Measurements from ENCODE around the gene DENND4A.
"Not testable (repeated sequence)": the region's sequence is repeated elsewhere in the genome, so short reads cannot be mapped to it uniquely, and the experiment has no call there.

The DENND4A gene

GRCh38 chr15:65824031-65824743 lies 32.1 kb upstream of the DENND4A start:
- POLR2A ChIA-PET: interaction anchor here (1.0 to 3.0 kb wide), 5 partner anchors 9 to 213 kb away, joined by 3 to 19 read pairs (median 7); partner anchors contain the start of genes DENND4A, INTS14 and RAB11A
- no peak for TF ChIP-seq TARDBP (IDR thresholded peaks at IDR 0.05)
- TF ChIP-seq ZNF384 (IDR thresholded peaks at IDR 0.05): peak; percentile 84
- CTCF ChIA-PET: interaction anchor here (0.6 to 4.0 kb wide), 17 partner anchors 8 to 124 kb away, joined by 3 to 28 read pairs (median 4); no protein-coding TSS in a partner anchor
- DNase-seq (ENCODE audit: extremely low spot score): peak; percentile 74

- CTCF ChIA-PET: interaction anchor here (0.6 to 4.0 kb wide), 3 partner anchors 14 to 23 kb away, joined by 3 to 28 read pairs (median 8); no protein-coding TSS in a partner anchor
- TF ChIP-seq ARNT (IDR thresholded peaks at IDR 0.05) (no peak), SUZ12 (IDR thresholded peaks at IDR 0.05) (no peak), PKNOX1 (IDR thresholded peaks at IDR 0.05) (no peak), ZNF384 (IDR thresholded peaks at IDR 0.05) (no peak), CTBP1 (IDR thresholded peaks at IDR 0.05; ENCODE audit: borderline replicate concordance) (no peak), L3MBTL2 (conservative IDR thresholded peaks at IDR 0.05) (no peak), FOXA1 (IDR thresholded peaks at IDR 0.05) (no peak), ELF4 (IDR thresholded peaks at IDR 0.05) (no peak)
- POLR2A ChIA-PET: interaction anchor here (2.5 kb wide), 1 partner anchor 11 kb away, joined by 10 read pairs; no protein-coding TSS in a partner anchor
- no peak for DNase-seq (ENCODE audit: extremely low spot score)
These were observed 30.2 kb upstream of the DENND4A start for GRCh38 chr15:65822316-65822715.

GRCh38 chr15:65821070-65821469 lies 29.0 kb upstream of the DENND4A start:
- CTCF ChIA-PET: interaction anchor here (0.6 to 1.0 kb wide), 2 partner anchors 8 to 68 kb away, joined by 3 to 7 read pairs; no protein-coding TSS in a partner anchor
- POLR2A ChIA-PET: no interaction called here
- DNase-seq (ENCODE audit: extremely low spot score): no peak
- TF ChIP-seq FOXK2 (IDR thresholded peaks at IDR 0.05) (no peak), ELF4 (IDR thresholded peaks at IDR 0.05) (no peak), NFRKB (IDR thresholded peaks at IDR 0.05) (no peak), FOXM1 (IDR thresholded peaks at IDR 0.05; ENCODE audit: borderline replicate concordance) (no peak), L3MBTL2 (conservative IDR thresholded peaks at IDR 0.05) (no peak), BHLHE40 (IDR thresholded peaks at IDR 0.05; ENCODE audit: borderline replicate concordance) (no peak), SUZ12 (IDR thresholded peaks at IDR 0.05) (no peak), SP1 (IDR thresholded peaks at IDR 0.05) (no peak)

GRCh38 chr15:65819563-65819960 lies 27.5 kb upstream of the DENND4A start:
- CTCF ChIA-PET: no interaction called here

DNA sequence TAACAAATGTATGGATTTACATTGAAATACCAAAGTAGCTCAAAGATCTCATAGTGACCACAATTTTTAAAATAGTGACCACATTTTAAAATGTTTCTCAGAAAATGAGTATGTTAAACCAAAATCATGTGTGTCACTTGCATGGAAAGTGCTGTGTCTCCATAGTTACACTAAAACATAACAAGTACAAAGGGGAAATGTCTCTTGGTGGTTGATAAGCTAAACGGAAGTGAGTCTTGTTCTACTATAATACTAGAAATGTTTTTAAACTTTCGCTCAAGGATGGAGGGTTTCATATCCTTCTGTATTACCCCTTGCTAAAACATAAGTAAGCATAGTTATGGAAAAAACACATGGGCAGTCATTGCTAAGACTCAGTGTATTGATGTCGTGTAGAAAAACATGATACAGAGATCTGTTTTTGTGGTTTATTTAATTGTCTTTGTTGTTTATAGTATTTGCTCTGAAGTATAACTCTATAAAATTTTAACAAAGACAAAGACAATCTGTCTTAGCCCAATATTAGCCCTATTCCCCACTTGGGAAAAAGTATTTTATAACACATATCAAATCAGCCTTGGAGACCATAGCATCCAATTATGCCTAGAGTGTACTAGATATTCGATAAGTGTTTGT lies 27.0 kb upstream of the DENND4A start:
- no peak for DNase-seq (ENCODE audit: extremely low spot score)
- CTCF ChIA-PET: no interaction called here

More at GRCh38 chr15:65819563-65819960, 27.5 kb upstream of the DENND4A start:
- no peak for DNase-seq (ENCODE audit: extremely low spot score)
- no peak for TF ChIP-seq ARNT (IDR thresholded peaks at IDR 0.05)
- no peak for TF ChIP-seq PKNOX1 (IDR thresholded peaks at IDR 0.05)
- no peak for TF ChIP-seq LEF1 (IDR thresholded peaks at IDR 0.05; ENCODE audit: borderline replicate concordance)
- TF ChIP-seq HDGF (IDR thresholded peaks at IDR 0.05; ENCODE audit: borderline replicate concordance): no peak
- no peak for TF ChIP-seq L3MBTL2 (conservative IDR thresholded peaks at IDR 0.05)
- no peak for TF ChIP-seq SP1 (IDR thresholded peaks at IDR 0.05)
- TF ChIP-seq NFRKB (IDR thresholded peaks at IDR 0.05): no peak
- TF ChIP-seq SUZ12 (IDR thresholded peaks at IDR 0.05): no peak
- TF ChIP-seq FOXM1 (IDR thresholded peaks at IDR 0.05; ENCODE audit: borderline replicate concordance): no peak
- TF ChIP-seq BHLHE40 (IDR thresholded peaks at IDR 0.05; ENCODE audit: borderline replicate concordance): no peak
- no peak for TF ChIP-seq FOXA1 (IDR thresholded peaks at IDR 0.05)
- TF ChIP-seq ZNF384 (IDR thresholded peaks at IDR 0.05): no peak
- POLR2A ChIA-PET: no interaction called here

DNA sequence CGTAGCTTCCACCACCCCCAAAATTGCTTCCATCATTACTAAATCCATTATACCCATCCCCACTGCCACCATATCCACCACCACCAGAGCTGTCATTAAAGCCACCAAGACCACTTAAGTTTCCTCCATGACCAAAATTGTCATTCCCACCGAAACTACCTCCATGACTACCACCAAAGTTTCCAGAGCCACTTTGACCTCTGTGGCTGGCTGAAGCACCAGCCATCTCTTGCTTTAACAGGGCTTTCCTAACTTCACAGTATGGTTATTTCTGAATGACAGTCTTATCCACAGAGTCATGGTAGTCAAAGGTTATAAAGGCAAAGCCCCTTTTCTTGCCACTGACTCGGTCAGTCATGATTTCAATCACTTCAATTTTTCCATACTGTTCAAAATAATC lies 24.3 kb upstream of the DENND4A start:
- ChIA-PET POLR2A (interaction anchor here (0.7 kb wide), 1 partner anchor 24 kb away, joined by 3 read pairs; no protein-coding TSS in a partner anchor), CTCF (interaction anchor here (0.6 to 0.7 kb wide), 2 partner anchors 8 to 347 kb away, joined by 3 to 5 read pairs; no protein-coding TSS in a partner anchor)
- DNase-seq (ENCODE audit: extremely low spot score): no peak
- TF ChIP-seq FOXA1 (IDR thresholded peaks at IDR 0.05) (no peak), BHLHE40 (IDR thresholded peaks at IDR 0.05; ENCODE audit: borderline replicate concordance) (no peak), SP1 (IDR thresholded peaks at IDR 0.05) (no peak), L3MBTL2 (conservative IDR thresholded peaks at IDR 0.05) (no peak)

More for the DNA sequence above, 27.0 kb upstream of the DENND4A start:
- POLR2A ChIA-PET: no interaction called here
- TF ChIP-seq PKNOX1 (IDR thresholded peaks at IDR 0.05) (no peak), ARNT (IDR thresholded peaks at IDR 0.05) (no peak)

DNA sequence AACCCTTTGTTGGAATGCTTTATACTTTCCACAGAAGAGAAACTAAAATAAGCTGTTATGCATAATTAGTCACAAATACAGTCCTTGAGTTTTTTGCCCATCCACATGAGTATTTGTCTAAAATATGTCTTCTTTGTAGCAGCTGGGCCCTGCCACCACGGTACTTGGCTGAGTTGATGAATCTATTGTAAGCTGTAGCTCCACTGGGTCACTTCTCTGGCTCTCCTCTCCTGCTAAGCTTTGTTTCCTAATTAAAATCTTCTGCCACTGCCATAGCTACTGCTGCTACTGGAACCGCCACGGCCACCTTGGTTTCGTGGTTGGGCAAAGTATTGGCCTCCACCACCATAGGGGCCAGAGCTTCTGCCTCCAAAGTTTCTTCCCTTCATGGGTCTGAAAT lies 23.9 kb upstream of the DENND4A start:
- ChIA-PET POLR2A (interaction anchor here (0.7 kb wide), 1 partner anchor 23 kb away, joined by 3 read pairs; no protein-coding TSS in a partner anchor), CTCF (interaction anchor here (0.6 to 0.7 kb wide), 2 partner anchors 8 to 346 kb away, joined by 3 to 5 read pairs; no protein-coding TSS in a partner anchor)
- DNase-seq (ENCODE audit: extremely low spot score): not testable (repeated sequence)

- DNase-seq (ENCODE audit: extremely low spot score); CTCF ChIA-PET: not testable (repeated sequence)
- POLR2A ChIA-PET: interaction anchor here (1.5 kb wide), 1 partner anchor 55 kb away, joined by 5 read pairs; the partner anchor contains the start of gene RAB11A
These were observed 22.2 kb upstream of the DENND4A start for GRCh38 chr15:65814271-65814670.
